Ecto neural progenitor cell (in vitro differentiated cells): ENCODE measurements around the gene SEC24B.

Experiments used
- DNase-seq: peaks from one replicate; pipeline ENCODE4 v3.0.0-alpha.2; 2018; ENCODE audit warnings: low spot score

Gene SEC24B

GRCh38 chr4:109433205-109434006 lies at the start of gene SEC24B:
TSS of gene SEC24B (plus strand) at chr4:109433815. CDS start at chr4:109433870, 55 bp downstream.
- peak; percentile 89 for DNase-seq

GRCh38 chr4:109383823-109384222 lies 49.8 kb upstream of the SEC24B start:
- DNase-seq = no peak

GRCh38 chr4:109385260-109385659 lies 48.4 kb upstream of the SEC24B start:
- no peak for DNase-seq

- no peak for DNase-seq
These were observed 44.1 kb upstream of the SEC24B start for GRCh38 chr4:109389369-109390114.

GRCh38 chr4:109390115-109390768 lies 43.4 kb upstream of the SEC24B start:
- no peak for DNase-seq

GRCh38 chr4:109395694-109396093 lies 37.9 kb upstream of the SEC24B start:
- DNase-seq = no peak

GRCh38 chr4:109398928-109399327 lies 34.7 kb upstream of the SEC24B start:
- DNase-seq = no peak

GRCh38 chr4:109406337-109406931 lies 27.2 kb upstream of the SEC24B start:
- no peak for DNase-seq

GRCh38 chr4:109407027-109407737 lies 26.4 kb upstream of the SEC24B start:
- DNase-seq = no peak

GRCh38 chr4:109408711-109409110 lies 24.9 kb upstream of the SEC24B start:
- no peak for DNase-seq

GRCh38 chr4:109410226-109410625 lies 23.4 kb upstream of the SEC24B start:
- no peak for DNase-seq

GRCh38 chr4:109410776-109411175 lies 22.8 kb upstream of the SEC24B start:
- DNase-seq = no peak

- DNase-seq = no peak
These were observed 21.7 kb upstream of the SEC24B start for GRCh38 chr4:109411964-109412363.

- DNase-seq = no peak
These were observed 20.8 kb upstream of the SEC24B start for GRCh38 chr4:109412776-109413175.

- no peak for DNase-seq
These were observed 18.7 kb upstream of the SEC24B start for GRCh38 chr4:109414938-109415337.

GRCh38 chr4:109418588-109418987 lies 15.0 kb upstream of the SEC24B start:
- DNase-seq = no peak

GRCh38 chr4:109419679-109420078 lies 13.9 kb upstream of the SEC24B start:
- DNase-seq = no peak

- DNase-seq = no peak
These were observed 9.3 kb upstream of the SEC24B start for GRCh38 chr4:109424093-109424841.

- no peak for DNase-seq
These were observed 8.2 kb upstream of the SEC24B start for GRCh38 chr4:109425405-109425804.

GRCh38 chr4:109429545-109429944 lies 4.1 kb upstream of the SEC24B start:
- DNase-seq = no peak

- no peak for DNase-seq
These were observed 1.4 kb upstream of the SEC24B start for GRCh38 chr4:109432203-109432602.
